Putamen (tissue), 1 donor: ENCODE measurements around the gene NKX2-1.
"Not testable (repeated sequence)": the region's sequence is repeated elsewhere in the genome, so short reads cannot be mapped to it uniquely, and the experiment has no call there.

Source experiments
- DNase-seq: peaks from one replicate; pipeline ENCODE4 v3.0.0-alpha.2; 2016; ENCODE audit warnings: low spot score

NKX2-1 gene

DNA sequence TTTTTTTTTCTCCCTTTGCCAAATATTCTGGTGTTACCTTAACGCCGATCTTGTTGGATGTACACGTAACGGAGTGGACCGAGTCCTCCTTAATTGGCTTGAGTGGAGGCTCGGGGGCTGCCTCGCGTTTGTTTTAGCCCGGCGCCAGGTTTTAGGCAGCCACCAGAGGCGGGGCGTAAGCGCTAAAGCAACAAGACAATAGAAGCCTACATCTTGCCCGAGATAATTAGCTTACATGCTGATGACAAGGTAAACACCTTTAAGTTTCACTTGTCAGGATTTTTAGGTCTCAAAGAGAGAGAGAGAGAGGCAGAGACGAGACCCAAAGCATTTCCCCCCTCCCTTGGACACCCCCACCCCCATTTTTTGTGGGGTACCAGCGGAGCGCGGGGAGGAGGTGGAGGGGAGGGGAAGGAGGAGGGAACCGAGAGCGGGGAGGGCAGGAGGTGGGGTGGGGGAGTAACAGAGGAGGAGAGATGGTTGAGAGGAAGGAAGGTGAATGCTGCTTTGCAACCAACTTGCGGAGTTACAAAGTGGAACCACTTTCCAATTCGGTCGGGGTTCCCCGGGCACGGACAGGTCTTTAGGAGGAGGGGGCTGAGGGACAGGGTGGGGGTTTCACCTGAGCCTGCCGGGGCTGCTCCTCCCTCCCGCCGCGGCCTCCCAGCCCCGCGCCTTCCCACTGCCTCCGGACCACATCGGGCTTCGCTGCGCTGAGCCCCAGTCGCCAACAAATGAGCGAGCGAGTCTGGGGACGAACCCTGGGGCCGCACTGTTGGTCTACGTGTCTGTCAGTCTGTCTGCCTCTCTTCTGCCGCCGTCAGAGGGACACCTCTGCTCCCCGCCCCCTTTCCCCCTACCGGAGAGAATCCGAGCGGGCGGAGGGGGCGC is at the start of gene NKX2-1:
NKX2-1 (minus strand) TSS at position 802 of the 891 bp plus-strand sequence; CDS start at position 699, 103 bp downstream.
- DNase-seq: no peak

DNA sequence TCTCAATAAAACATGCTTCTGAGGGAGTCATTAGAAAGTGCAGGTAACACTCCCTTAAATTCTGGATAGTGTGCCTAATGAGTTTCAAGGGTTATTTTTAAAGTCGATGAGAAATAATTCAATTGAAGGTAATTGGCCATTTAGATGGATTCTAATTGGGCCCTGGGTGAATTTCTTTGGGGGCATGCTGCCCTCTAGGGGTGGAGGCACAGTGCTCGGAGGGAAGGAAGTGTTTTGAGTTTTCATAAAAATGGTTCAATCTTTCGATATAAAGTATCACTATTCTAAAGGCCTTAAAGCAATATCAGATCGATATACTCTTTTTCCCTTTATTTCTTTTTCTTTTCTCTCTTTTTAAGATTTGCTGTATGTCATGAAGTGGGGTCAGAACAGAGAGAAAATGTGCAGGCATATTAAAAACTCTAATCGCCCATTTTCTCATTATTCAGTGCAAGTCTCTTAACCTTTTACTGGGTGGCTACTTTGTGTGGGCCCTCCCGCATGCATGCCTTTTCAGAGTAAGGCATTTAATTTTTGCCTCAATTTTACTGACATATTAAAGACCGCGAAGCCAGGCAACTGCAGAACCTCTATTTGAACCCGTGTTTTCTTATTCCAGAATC is 36.9 kb upstream of the NKX2-1 start:
- DNase-seq: peak; percentile 19

DNA sequence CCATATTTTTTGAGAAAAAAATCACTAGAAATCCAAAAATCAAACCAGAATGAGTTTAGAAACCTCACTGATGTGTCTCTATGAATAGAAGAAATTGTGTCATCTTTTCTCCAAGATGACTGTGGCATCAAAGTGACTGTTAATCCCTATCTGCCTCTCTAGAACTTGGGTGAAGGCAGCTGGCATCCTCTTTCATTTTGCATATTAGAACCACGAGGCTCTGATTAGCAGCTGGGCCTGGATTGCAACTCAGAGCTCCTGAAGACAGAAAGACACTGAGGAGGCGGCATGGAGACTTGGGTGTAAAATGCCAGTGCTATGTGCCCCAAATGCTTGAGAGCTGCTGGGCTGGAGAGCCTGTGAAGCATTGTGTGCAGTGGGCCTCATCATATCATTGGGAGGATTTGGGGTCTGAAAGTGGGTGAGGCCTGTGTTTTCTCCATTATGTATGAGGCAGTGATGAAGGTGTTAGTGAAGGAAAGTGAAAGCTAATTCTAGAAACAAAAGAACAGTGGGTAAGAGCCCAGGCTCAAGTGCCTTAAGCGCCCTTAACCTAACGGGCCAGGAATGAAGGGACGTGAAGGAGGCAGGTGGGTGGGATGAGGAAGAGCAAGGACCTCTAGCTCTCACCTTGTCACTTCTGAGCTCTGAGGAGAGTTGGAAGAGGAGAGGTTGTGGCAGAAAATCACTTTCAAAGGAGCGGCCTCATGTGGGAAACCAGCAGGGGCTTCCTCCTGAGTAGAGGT is 36.1 kb upstream of the NKX2-1 start:
- no peak for DNase-seq

DNA sequence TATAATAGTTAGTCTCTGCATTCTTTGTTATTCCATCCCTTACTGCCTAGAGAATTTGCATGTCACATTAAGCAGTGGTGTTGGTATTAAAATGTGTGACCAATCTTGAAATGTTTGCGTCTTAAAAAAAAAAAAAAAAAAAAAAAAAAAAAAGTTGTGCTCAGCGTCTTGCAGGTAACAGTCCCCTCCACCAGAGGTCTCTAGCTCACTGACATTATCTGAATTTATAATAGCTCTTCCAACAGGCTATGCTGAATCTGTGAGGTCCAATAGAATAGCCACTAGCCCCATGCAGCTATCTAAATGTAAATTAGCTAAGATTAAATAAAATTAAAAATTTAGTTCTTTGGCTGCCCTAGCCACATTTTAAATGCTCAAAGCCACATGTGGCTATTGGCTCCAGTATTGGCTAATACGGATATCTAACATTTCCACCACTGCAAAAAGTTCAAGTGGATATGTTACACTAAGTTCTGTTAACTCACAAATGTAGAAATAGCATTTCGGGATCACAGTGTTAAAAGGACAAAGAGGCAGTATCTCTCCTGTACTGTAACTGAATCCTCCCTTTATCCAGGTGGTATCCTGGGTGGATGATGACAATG is 33.7 kb upstream of the NKX2-1 start:
- DNase-seq: peak; percentile 10

DNA sequence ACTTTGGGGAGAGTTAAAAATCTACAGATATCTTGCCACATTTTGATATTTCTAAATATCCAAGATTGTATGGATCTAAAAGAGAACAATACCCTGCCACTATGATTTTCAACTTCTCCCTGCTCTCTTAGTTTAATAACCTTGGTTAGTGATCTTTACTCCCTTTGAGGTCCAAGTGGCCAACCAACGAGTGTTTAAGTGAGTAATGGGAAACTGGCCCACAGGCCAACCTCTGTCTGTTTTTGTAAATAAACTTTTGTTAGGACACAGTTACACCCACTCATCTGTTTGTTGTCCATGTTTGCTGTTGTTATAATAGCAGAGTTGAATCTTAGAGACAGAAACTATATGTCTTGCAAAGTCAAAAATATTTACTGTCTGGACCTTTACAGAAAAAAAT is 30.9 kb upstream of the NKX2-1 start:
- no peak for DNase-seq

DNA sequence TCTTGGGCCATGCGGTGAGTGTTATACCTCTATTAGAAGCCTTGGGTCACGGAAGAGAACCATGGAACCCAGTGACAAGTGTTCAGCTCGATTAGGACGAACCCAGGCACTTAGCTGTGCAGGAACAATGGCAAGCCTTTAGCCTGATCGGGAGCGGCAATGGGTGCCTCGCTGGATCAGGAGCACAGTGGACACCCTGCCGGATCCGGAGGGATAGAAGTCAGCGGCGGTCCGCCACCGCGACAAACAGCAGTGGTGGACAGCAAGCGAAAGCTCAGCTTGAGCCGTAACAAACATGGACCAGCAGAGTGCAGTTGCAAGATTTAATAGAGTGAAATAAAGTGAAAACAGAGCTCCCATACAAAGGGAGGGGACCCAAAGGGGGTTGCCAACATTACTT is 24.2 kb upstream of the NKX2-1 start:
- DNase-seq: not testable (repeated sequence)

DNA sequence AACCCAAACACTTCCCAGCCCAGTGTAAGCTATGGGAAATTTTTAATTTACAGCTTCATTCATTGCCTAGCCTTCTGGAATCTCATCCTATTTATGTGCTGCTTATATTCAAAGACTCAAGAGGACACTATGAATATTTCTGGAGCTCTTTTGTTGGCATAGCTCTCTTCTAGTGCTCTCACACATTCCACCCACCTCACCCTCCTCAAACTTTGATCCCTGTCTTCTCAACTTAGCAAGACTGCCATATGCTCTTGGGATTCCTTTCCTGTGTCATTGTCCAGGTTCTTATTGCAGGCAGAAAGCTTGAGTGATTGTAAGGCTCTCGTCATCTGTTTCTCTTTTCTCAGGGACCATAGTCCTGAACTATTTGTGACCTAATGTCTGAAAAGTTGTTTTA is 18.0 kb upstream of the NKX2-1 start:
- DNase-seq: no peak

DNA sequence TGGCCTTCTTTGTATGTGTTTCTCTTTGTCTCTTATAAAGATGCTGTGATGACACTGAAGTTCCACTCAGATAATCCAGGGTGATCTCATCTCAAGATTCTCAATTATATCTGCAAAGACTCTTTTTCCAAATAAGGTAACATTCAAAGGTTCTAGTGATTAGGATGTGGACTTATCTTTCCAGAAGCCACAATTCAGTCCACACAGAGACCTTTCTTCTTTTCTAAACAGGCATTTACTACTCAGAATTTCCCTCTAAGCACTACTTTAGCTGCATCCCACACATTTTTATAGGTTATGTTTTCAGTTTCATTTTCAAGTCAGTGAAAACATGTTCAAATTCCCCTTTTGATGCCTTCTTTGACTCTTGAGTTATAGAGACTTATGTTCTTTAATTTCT is 9.0 kb upstream of the NKX2-1 start:
- no peak for DNase-seq

DNA sequence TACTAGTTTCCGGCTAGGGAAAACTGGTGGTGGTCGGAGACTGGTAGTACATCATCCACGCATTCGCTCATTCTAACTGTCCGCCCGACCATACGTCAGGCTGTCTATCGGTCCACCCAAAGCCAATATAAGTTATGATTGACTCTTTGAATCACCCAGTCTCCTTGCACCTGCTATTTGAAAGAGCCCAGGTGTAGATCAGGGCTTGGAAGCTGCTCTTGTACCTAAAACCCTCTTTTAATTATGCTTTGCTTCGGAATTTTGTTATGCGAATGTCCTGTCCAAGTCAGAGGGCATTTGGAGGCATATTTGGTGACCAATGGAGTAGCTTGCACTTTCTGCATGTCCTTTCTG is 5.7 kb upstream of the NKX2-1 start:
- DNase-seq: no peak

DNA sequence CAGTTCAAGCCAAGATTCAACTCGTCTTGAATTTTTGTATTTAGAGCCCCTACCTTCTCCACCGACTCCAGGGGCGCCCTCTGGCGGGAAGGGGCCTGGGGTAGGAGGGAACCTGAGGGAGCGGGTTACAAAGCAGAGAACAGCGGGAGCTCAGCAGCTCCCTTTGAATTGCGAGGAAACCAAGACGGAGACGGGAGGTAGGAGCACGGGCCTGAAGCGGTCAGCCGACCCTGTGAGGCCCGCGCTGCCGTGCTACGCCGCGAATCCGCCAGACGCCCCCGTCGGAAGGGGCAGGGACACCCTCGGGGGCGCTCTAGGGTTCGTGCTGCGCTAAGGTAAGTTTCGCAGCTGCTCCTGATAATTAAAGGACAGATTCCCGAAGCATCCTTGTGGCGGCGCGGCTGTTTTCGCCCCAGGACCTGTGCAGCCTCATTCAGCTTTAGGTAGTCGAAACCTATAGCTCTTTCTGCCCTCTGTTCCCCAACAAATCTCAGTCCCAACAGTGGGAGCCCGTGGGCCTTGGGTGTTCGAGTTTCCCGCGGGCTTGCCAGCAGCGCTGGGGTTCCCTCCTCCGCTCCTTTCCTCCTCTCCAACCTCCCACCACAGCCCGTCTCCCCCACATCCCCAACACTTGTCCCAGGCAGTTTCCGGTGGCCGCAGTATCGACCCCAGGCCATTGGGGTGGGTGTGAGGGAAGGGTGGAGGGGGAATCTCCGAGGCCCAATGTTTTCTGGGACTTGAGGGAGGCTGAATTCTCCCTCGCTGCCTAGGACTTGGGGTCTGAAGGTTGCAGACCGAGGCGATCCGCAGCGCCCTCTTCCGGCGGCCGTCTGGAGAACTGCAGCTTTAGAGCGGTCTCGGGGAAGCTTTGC is 5.1 kb upstream of the NKX2-1 start:
- no peak for DNase-seq

DNA sequence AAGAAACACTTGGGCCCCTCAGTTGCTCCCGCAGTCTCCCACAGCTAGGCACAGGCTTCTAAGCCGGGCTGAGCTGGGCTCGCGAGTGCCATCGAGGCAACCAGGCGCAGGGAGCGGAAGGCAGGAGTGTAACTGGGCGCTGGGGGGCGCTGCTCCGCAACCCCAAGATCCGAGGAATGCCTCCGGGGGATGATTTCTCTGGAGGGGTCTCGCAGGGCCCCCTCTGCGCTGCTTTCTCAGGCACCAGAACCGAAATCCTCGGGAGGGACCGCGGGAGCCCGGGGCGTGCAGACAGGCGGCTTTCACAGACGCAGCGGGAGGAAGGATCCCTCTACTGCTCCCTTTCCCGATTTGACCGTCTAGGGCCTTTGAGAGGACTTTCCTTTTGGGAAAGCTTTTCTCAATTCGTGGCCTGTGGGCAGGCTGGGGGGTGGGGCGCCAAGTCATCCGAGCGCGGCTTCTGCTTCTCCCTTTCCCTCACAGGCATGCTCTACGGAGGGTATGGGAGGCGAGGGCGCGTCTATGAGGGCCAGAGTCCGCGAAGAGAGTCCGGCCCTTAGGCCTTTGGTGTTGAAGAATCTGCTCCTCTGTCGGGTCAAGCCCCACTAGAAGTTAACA is 4.3 kb upstream of the NKX2-1 start:
- no peak for DNase-seq

DNA sequence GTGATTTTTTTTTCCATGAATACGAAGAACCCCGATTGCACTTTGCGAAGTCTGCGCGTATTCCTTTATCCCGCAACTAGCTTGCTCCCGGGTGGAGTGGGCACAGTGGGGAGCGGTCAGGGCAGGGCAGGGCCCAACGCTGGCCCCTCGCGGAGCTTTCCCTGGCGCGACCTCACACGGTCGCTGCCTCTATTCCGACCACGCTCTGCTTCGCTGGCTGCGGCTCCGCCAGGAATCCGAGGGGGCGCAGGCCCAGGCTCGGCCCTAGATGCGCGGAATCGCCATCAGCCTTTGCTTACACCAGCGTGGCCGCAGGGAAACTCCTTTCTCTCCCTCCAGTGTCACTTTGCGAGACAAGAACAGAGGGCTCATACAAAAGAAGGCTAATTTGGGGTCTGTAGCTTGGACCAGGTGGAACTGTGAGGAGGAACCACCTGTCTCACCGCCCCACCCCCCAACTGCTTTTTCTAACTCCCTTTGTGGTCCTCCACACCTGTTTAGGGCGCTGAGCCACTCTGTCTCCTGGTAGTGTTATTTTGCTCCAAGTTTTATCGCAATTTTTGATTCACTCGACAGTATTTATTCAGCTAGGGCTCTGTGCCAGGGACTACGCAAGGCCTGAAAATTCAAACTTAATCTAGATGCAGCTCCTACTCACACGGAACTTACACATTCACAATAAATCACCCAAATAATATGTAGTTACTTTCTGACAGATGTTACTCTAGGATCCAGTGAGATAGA is 3.1 kb upstream of the NKX2-1 start:
- DNase-seq: no peak

DNA sequence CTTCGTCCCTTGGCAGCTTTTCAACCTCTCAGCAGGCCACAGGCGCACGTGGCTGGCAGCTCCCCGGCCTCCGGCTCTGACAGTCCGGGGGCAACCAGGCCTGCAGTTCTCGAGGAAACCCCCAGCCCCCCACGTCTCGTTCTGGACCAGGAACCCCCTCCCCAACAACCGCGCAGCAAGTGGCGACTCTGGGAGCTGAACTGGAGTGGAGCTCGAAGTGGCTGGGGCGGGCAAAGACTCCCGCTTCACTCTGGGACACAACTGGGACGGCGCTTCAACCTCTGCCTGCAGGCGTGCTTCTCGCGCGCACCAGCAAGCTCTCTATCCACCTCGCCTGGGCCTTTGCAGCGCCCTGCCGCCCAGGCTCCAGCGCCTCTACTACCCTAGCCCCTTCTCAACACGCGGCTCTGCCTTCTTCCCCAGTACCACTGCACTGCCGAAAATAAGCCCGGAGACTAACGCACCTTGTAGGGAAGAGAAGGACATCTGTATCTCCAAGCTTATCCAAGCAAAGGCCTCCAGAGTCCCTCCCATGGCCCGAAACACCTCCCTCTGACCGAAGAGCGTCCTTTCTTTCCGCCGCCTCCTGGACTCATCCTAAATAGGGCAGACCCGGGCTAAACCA is 2.4 kb upstream of the NKX2-1 start:
- no peak for DNase-seq

DNA sequence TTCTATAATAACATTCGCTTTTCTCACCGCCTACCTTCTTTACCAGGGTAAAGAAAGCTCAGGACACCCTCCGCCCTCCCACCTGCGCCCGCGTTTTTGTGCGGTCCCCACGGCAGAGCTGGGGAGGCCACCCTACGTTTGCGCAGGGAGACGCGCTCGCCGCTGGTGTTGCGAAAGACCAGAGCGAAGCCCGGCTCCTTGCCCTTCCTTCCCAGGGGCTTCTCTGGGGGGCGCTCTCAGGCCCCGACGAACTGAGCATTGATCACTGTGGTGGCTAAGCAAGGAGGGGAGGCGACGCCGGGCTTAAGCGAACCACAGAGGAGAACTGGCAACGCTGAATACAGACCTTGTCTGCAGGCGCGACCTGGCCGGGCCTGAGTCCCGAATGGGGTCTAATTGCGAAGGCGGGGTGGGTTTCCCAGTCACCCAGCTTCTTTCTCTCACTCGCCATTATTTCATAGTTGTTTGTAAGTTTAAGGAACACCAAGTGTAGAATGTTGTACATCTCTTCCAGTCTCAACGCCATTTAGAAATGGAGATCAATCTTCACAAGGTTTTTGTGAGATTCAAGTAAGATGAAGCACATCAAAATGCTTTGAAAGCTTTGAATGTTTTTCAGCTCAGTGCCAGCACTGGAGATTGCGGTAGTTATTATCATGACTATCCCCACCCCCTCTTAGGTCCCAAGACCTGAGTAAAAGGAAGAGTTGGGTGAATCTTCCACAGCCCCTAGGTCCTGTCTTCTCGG is 1.7 kb upstream of the NKX2-1 start:
- no peak for DNase-seq

DNA sequence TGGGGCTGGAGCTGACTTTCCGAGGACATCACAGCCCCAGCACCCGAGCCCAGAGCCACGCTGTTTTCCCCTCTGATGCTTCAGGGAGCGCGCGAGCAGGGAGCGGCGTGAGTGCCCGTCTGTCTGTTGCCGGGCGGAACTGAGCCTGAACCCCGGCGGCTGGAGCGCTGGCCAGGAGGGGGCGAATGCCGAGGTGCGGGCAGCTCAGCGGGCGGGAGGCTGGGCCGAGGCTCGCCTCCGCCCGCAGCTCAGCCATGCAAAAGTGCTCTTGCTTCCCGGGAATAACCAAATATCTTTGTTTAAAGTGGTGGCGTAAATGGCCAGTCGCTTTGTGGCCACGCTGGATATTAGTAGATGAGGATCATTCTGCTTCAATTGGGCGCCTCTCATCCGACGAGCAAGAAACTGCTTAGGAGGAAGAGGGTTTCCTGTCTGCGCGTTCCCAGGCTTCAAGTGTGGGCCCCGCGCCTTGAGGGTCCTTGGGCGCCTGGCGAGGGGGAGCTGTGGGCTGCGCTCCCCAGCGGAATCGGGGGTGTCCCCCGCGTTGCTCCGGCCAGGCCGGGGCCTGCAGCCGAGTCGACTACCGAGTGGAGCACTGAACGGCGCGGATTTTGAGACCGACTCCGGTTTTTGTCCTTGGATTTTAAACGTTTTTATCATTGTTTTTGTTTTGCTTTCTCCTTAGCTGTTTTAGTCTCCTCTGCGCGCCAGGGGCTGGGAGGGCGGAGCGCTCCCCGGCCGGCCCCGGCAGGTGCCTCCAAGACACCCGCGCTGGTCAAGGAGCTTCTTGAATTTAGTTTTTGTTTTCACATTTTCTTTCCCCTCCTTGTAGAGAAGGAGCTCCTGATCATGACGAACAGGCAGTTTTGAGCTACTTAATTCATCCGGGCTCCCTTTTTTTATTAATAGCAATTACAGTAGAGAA is 831 bp upstream of the NKX2-1 start:
- no peak for DNase-seq

DNA sequence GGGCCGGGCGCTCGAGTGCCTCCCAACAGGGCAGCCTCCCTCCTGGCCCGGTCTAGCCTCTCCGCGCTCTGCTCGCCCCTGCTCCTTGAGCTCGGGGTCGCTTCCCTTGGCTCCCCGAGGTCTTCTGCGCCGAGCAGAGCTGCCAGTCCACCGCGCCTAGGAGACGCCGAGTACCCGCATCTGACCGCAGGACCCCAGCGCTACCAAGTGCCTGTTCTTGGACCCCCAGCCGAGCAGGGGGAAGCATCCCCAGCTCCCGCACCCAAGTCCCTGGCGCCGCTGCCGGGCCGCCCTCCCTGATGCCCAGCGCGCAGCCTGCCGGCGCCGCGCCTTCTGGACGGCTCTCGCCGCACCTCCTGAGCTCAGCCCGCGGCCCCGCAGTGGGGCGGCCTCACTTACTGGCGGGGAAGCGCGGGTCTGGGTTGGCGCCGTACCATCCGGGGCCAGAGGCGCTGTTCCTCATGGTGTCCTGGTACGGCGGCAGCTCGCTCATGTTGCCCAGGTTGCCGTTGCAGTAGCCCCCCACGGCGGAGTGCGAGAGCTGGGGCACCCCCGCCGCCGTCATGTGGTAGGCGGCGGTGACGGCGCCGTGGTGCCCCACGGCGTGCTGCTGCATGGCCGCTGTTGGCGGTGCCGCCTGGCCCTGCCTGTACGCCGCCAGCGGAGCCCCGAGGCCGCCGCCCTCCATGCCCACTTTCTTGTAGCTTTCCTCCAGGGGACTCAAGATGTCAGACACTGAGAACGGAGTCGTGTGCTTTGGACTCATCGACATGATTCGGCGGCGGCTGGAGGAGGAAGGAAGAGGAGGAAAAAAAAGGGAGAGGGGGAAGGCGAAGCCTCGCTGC is 1.2 kb downstream of the NKX2-1 start:
- no peak for DNase-seq

DNA sequence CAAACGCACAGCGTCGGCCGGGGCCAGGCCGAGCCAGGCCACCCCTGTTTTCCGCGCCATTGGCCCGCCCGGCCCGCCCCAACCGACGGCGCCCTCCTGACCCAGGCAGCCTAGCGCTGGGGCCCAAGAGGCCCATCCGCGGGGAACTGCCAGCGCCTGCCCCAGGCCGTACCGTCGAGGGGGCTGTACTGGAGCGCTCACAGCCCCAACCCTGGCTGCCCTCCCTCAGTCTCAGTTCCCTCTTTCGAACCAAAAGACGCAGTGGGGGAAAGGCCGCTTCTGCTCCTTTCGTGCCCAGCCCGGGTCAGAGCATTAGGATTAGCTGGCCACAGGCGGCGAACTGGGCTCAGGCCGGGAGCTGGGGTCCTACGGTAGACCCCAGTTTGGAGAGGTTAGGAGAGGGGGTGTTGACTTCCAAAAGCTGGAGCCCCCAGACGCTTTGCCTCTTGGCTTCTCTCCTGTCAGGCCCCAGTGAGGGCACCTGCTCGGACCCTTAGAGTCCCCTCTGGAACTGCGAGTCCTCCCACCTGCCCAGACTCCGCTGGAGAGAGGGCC is 1.9 kb downstream of the NKX2-1 start:
- no peak for DNase-seq
